Measurements from ENCODE around the gene CHST15.
"Not testable (repeated sequence)": the region's sequence is repeated elsewhere in the genome, so short reads cannot be mapped to it uniquely, and the experiment has no call there.

The CHST15 gene

GRCh38 chr10:124097883-124098282 lies 4.5 kb upstream of the CHST15 start:
- DNase-seq: no peak

- no peak for DNase-seq
Observed at GRCh38 chr10:124096494-124096893, 3.1 kb upstream of the CHST15 start.

DNA sequence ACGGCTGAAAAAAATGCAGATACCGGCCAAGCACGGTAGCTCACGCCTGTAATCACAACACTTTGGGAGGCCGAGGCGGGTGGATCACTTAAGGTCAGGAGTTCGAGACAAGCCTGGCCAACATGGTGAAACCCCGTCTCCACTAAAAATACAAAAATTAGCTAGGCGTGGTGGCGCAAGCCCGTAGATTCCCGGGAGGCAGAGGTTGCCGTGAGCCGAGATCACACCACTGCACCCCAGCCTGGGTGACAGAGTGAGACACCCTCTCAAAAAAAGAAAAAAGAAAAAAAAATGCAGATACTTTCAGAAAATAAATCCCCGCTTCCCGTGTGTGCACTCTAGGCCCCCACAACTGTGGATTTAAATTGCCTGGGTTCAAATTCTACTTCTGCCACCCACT lies 2.4 kb upstream of the CHST15 start:
- not testable (repeated sequence) for DNase-seq

- DNase-seq: no peak
Observed at GRCh38 chr10:124095096-124095495, 1.7 kb upstream of the CHST15 start.

GRCh38 chr10:124094419-124094785 lies 1.0 kb upstream of the CHST15 start:
- DNase-seq: no peak

GRCh38 chr10:124093774-124094418 lies 498 bp upstream of the CHST15 start:
- not testable (repeated sequence) for DNase-seq

- peak in 1 of 4 experiments; percentile 4 for DNase-seq
Observed at GRCh38 chr10:124092250-124092859, 1.0 kb downstream of the CHST15 start.

DNA sequence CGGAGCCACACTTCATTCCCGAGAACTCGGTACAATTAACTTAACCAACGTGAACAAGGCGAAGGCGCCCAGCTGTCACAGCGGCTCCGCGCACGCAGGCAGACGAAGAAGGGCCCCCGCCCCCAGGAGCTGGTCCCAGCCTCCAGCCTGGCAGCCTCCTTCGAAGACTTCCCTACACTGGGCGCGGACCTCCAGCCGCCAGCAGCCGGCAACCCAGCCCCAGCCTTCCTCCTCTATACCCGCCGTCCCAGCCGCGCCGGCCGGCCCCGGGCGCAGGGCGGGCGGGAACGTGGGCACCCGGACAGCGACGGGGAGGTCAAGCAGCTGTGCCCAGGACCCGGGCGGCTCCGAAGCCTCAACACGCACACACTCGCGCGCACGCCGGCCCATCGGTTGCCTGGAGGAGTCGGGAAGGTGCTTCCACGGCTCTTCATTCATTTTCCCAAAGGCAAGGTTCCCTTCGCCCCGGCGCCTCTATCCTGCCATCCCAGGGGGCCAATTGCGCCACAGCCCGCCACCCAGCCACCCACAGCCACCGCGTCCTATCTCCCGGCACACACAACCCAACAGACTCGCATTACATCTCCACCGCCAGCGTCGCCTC lies 1.6 kb downstream of the CHST15 start:
- no peak for DNase-seq

- no peak for DNase-seq
Observed at GRCh38 chr10:124090601-124091209, 2.7 kb downstream of the CHST15 start.

GRCh38 chr10:124089859-124090258 lies 3.5 kb downstream of the CHST15 start:
- no peak for DNase-seq

DNA sequence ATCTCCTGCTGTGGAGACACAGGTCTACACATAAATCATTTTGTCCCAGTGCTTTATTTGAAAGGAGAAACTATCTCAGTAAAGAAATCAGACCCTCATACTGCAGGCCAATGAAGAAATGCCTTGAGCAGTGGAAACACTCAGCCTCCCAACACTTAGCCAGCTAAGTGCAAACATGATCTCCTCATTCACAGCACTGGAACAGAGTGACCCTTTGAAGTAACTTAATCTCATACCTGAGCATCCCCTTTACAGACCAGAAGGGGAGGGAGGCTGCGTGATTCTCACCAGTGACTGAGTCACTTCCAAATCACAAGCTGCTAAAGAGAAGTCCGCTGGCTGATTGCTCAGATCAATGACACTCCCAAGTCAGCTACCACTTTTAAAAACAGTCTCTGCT lies 4.5 kb downstream of the CHST15 start:
- no peak for DNase-seq

DNA sequence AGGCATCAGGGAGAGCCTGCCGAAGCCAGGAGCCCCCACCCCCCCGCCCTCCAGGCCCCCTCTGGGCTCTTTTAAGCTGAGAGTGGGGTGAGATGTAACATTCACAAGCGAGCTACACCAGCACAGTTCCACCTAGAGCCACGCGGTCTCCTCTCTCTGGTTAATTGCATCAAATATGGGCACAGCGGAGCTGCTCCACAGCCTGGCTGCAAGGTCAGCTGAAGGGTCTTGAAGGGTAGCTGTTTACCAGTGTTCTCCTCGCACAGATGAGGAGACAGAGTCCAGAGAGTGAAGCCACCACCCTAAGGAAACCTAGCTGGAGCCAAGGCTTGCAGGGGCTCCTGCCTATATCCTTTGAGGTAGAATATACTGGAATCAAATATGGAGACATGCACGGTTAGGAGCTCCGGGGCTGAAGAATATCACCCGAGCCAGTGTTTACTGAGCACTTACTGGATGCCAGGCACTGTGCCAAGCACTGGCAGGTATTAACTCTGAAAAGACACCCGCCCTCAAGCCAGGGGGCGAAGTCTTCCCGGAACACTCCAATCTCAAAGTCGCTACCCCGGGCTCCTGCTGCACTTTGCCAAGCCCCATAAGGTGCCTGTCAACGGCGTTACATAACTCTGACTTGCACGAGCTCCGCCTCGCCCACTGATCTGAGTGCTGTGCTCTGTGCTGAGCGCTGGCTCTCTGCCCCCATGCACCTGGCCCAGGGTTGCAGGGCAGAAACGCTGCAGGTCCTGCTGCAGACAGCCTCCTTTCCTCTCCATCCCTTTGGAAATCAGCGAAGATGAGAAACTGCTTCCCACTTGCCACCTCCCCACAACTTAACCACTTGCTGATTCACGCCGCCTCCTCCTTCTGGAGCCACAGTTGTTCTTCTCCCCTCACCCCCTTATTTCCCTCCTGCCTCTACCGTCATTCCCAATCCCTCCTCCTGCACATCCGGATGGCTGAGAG lies 5.4 kb downstream of the CHST15 start:
- DNase-seq: no peak

- no peak for DNase-seq
Observed at GRCh38 chr10:124086787-124087671, 6.4 kb downstream of the CHST15 start.

DNA sequence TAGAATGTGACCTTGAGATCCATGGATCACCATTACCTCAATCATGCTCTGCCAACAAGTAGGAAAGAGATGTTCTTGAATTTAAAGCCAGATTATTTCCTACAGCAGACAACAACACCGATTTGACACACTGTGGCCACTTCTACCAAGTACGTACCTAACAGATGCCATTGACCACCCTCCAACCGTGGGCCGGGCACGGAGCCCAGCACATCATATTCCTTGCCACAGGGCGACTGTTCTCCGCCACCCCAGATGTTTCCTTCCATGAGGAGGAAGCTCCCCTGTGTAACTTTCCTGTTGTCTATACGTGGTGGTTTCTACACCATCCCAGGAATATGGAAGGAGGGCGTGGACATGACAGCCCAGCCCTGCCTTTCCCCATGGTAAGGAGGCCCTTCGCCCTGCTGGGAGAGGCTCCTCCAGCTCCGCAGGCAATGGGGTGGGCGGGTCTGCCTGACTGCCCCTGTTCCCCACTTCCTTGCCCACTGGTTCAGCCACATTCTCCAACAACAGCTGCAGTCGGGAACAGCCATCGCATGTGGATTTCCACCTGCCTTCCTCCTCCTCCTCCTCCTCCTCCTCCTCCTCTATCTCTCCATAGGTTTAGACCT lies 7.2 kb downstream of the CHST15 start:
- DNase-seq: no peak

GRCh38 chr10:124085680-124086079 lies 7.7 kb downstream of the CHST15 start:
- no peak for DNase-seq

DNA sequence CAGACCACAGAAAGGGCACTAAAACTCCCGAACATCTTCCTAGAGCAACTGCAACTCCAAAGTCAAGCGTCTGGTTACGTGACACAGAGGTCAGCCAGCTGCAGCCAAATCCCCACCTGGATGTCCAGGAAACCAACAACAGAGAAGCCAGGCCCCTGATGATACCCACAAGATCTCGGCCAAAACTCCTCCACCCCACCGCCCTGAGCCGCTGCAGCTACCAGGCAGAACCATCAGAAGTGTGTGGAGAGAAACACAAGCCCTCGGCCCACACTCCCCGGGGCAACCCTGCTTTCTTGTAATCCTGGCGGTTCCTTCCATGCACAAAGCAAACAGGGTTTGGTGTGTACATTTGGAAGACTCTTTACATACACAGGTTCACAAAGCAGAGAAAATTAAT lies 8.7 kb downstream of the CHST15 start:
- no peak for DNase-seq

DNA sequence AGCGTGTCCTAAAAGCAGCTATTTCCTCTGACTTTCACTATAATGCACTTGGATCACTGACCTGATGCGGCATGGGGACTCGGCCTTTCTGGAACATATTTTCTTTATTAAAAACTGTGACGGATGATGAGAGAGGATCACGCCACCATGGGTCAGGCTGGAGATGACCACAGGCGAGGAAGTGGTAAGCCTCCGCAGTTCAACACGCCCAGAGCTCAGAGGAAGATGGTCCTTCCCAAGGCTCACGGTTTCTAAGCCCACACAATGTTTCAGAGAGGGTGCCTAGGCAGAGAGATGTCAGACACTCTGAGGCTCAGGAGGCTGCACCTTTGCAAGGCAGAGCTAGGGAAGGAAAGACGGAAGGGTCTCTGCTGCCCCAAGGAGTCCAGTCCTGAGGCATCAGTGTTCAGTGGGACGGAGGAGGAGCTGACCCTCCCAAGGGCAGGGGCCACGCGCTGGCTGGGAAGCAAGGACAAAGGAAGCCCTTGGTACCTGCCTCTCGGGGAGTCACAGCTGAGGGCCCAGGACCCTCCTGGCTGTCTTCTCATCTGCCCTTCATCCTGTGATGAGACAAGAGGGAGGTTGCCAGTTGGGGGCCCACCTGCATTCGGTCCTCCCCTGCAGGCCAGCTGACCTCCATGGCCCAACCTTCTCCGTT lies 9.5 kb downstream of the CHST15 start:
- DNase-seq: no peak

DNA sequence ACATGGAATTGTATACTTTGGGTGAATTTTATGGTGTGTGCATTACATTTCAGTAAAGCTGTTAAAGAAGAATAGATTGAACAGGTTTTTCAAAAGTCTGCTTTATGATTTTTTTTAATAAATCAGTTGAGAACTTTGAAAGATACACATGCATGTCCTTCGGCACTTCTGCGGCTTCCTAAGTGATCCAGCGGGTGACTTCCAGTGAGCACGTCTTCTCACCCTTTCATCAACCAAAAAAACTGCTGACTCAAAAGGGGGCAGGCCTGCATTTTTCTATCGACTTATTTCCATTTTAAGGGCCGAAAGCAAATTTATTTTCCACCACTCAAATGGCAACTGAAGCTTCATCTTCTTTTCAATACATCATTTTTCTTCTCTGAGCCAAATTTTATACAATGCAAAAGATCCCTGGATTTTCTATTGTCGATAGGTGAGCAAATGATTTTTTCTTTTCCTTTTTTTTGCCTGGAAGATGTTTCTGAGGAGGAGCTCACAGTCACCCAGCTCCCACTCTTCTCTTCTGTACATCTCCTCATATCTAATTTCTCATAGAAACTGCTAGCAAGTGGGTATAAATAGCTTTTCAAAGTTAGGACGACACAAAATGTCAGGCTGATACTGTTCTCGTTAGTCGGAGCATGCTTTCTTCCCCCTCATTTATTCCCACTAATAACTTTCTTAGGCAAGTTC lies 10.2 kb downstream of the CHST15 start:
- no peak for DNase-seq

- DNase-seq: no peak
Observed at GRCh38 chr10:124082555-124082954, 10.8 kb downstream of the CHST15 start.

- DNase-seq: no peak
Observed at GRCh38 chr10:124081547-124082140, 11.8 kb downstream of the CHST15 start.

Data from activated naive CD4-positive, alpha-beta T cell (primary cell).